Effector CD4-positive, alpha-beta T cell (primary cell): ENCODE measurements around the gene MIER2.
"Not testable (repeated sequence)": the region's sequence is repeated elsewhere in the genome, so short reads cannot be mapped to it uniquely, and the experiment has no call there.

Source experiments
- DNase-seq: peaks from one replicate; pipeline ENCODE4 v3.0.0-alpha.2; 2020

MIER2 gene

GRCh38 chr19:355536-355935 is 10.9 kb upstream of the MIER2 start:
- not testable (repeated sequence) for DNase-seq

GRCh38 chr19:355134-355533 is 10.5 kb upstream of the MIER2 start:
- DNase-seq = no peak

- no peak for DNase-seq
Measured at GRCh38 chr19:351976-352625, 7.5 kb upstream of the MIER2 start.

GRCh38 chr19:347946-348861 is 3.6 kb upstream of the MIER2 start:
- no peak for DNase-seq

- DNase-seq = no peak
Measured at GRCh38 chr19:345320-345879, 804 bp upstream of the MIER2 start.

- DNase-seq = peak; percentile 28
Measured at GRCh38 chr19:343941-344624, 513 bp downstream of the MIER2 start.

GRCh38 chr19:343451-343931 is 1.1 kb downstream of the MIER2 start:
- DNase-seq = no peak

- DNase-seq = no peak
Measured at GRCh38 chr19:342801-343421, 1.7 kb downstream of the MIER2 start.

GRCh38 chr19:342128-342455 is 2.5 kb downstream of the MIER2 start:
- DNase-seq = no peak

- no peak for DNase-seq
Measured at GRCh38 chr19:341386-342127, 3.0 kb downstream of the MIER2 start.

GRCh38 chr19:340620-341385 is 3.8 kb downstream of the MIER2 start:
- DNase-seq = no peak

GRCh38 chr19:339262-339887 is 5.2 kb downstream of the MIER2 start:
- no peak for DNase-seq

- DNase-seq = no peak
Measured at GRCh38 chr19:338421-338820, 6.2 kb downstream of the MIER2 start.

- no peak for DNase-seq
Measured at GRCh38 chr19:336067-336614, 8.5 kb downstream of the MIER2 start.

- no peak for DNase-seq
Measured at GRCh38 chr19:335486-336066, 9.0 kb downstream of the MIER2 start.

- DNase-seq = no peak
Measured at GRCh38 chr19:335072-335471, 9.5 kb downstream of the MIER2 start.

- no peak for DNase-seq
Measured at GRCh38 chr19:334296-335071, 10.1 kb downstream of the MIER2 start.

- no peak for DNase-seq
Measured at GRCh38 chr19:330503-330902, 14.1 kb downstream of the MIER2 start.

GRCh38 chr19:329876-330275 is 14.7 kb downstream of the MIER2 start:
- DNase-seq = no peak
